Loucy (cell line): ENCODE results near the gene SAMD14.

Source experiments
- CTCF ChIP-seq: fragments of 200-600 bp; sonication (generic); conservative IDR thresholded peaks from 2 replicates; pipeline ENCODE4 v1.5.1; 2014; ENCODE audit warnings: mild to moderate bottlenecking, antibody characterized with exemption, low read length
- EZH2phosphoT487 ChIP-seq: fragments of 200-600 bp; IDR thresholded peaks from 2 replicates; pipeline ENCODE4 v1.6.1; 2018; ENCODE audit warnings: antibody characterized with exemption, mild to moderate bottlenecking, moderate library complexity, borderline replicate concordance

GRCh38 chr17:50090071-50090470 lies 39.9 kb downstream of the SAMD14 start:
- no peak for TF ChIP-seq CTCF
- TF ChIP-seq EZH2phosphoT487 = no peak
